Anterior cingulate cortex (tissue), 58 donors: ENCODE data around the gene RRP1B.
"Not testable (repeated sequence)": the region's sequence is repeated elsewhere in the genome, so short reads cannot be mapped to it uniquely, and the experiment has no call there.

Source experiments
- DNase-seq, 58 donors: peaks; one replicate each; lab custom pipeline; 2025; lab: John Stamatoyannopoulos, UW

RRP1B gene

DNA sequence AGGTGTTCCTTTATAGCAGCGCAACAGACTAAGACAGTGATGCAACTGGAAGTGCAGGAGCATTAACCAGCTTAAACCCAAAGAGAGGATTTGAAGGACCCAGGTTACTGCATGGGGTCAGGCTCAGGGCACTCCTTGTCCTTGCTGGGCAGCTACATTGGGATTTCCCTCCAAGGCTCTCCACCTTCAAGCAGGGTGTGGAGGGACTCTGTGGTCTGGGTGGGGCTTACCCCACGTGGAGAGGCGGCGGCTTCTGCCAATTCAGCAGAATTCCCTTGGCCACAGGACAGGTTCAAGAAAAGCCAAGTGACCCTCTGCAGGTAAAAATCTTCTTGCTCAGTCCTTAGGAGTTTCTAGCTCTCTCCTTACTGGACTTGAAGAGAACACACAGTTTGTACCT lies 6.5 kb downstream of the RRP1B start:
- DNase-seq = no peak

- DNase-seq = no peak
These were observed 8.0 kb downstream of the RRP1B start for GRCh38 chr21:43667191-43667904.

- no peak for DNase-seq
These were observed 10.7 kb downstream of the RRP1B start for GRCh38 chr21:43669828-43670605.

DNA sequence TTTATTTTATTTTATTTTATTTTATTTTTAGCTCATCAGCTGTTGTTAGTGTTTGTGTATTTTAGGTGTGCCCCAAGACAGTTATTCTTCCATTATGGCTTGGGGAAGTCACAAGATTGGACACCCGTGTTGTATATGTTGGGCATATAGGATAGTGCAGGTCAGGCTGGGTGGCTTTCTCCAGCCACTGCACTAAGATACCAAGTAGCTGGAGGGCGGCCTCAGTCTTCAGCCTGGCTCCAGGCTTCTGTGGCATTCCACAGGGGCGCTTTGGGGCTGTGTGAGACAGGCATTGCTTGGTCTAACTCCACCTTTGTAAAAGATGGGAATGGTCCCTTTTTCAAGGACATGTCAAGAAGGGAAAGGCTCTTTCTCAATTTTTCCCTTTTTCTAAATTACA lies 16.5 kb downstream of the RRP1B start:
- no peak for DNase-seq

DNA sequence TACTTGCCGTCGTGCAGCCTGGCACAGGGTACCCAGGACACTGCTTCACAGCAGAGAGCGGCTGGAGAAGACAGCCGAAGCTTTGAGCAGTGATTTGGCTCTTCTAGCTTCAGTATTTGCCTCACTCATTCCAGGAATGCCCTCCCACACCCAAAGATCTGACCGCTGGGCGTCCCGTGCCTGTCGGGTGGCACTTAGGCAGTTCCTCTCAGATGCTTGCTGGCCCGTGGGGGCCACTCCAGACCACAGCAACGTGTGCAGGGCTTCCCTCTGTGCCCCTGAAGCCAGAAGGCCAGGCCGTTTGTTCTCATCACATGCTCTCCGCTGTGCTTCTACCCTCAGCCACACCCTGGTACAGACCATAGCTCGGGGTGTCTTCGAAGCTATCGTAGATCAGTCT lies 17.0 kb downstream of the RRP1B start:
- no peak for DNase-seq

DNA sequence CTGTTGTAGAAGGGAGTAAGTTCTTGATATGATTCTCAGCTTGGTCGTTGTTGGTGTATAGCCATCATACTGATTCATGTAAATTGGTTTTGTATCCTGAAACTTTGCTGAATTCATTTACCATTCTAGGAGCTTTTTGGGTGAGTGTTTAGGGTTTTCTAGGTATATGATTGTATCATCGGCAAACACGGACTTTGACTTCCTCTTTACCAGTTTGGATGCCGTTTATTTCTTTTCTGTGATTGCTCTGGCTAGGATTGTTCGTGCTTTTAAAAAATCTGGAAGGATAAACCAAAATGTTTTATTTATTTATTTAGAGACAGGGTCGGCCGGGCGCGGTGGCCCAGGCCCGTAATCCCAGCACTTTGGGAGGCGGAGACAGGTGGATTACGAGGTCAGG lies 20.6 kb downstream of the RRP1B start:
- DNase-seq = no peak

DNA sequence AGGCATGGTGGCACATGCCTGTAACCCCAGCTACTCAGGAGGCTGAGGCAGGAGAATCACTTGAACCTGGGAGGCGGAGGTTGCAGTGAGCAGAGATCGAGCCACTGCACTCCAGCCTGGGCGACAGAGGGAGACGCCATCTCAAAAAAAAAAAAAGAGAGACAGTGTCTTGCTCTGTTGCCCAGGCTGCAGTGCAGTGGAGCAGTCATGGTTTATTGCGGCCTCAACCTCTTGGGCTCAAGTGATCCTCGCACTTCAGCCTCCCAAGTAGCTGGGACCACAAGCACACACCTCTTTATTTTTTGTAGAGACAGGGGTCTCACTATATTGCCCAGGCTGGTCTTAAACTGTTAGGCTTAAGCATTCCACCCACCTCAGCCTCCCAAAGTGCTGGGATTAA lies 21.1 kb downstream of the RRP1B start:
- not testable (repeated sequence) for DNase-seq

DNA sequence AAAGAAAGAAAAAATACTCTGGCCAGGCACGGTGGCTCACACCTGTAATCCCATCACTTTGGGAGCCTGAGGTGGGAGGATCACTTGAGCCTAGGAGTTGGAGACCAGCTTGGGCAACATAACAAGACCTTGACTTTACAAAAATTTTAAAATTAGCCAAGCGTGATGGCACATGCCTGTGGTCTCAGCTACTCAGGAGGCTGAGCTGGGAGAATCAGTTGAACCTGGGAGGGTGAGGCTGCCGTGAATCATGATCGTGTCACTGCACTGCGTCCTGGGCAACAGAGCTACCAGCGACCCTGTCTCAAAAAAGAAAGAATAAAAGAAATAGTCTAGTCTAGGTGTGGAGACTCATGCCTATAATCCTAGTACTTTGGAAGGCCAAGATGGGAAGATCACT lies 22.3 kb downstream of the RRP1B start:
- DNase-seq = no peak

GRCh38 chr21:43684424-43684823 lies 25.1 kb downstream of the RRP1B start:
- no peak for DNase-seq

GRCh38 chr21:43686811-43687565 lies 27.6 kb downstream of the RRP1B start:
- DNase-seq = peak in 1 of 58 donors; percentile 27

GRCh38 chr21:43687566-43688399 lies 28.4 kb downstream of the RRP1B start:
- no peak for DNase-seq

DNA sequence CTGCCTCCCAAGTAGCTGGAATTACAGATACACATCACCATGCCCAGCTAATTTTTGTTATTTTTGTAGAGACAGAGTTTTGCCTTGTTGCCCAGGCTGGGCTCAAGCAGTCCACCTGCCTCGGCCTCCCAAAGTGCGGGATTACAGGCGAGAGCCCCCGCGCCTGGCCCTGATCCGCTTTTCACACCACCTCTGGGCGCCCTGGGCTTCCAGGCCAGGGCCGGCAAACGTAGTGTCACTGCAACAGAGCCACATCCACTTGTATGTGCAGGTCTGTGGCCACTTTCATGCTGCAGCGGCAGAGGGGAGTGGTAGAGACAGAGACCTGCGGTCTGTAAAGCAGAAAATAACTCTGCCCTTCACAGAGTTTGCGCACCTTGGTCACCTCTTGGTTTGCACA lies 29.5 kb downstream of the RRP1B start:
- no peak for DNase-seq

GRCh38 chr21:43689556-43690337 lies 30.4 kb downstream of the RRP1B start:
- no peak for DNase-seq

DNA sequence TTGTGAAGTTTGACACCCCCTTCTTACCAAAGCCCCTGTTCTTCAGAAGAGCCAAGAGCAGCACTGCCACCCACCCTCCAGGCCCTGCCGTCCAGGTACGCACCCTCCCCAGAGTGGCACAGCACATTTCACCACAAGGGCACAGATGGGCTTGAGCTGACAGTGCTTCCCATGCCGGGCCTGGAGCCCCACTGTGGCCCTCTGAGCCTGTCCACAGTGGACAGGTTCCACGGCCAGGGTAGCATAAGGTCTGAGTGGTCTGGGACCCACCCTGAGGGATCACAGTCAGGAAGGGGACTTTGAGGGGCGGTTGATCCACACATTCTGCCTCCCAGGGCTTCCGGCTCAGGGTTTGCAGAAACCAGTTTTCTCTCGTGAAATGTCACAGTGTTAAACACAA lies 31.0 kb downstream of the RRP1B start:
- DNase-seq = no peak

DNA sequence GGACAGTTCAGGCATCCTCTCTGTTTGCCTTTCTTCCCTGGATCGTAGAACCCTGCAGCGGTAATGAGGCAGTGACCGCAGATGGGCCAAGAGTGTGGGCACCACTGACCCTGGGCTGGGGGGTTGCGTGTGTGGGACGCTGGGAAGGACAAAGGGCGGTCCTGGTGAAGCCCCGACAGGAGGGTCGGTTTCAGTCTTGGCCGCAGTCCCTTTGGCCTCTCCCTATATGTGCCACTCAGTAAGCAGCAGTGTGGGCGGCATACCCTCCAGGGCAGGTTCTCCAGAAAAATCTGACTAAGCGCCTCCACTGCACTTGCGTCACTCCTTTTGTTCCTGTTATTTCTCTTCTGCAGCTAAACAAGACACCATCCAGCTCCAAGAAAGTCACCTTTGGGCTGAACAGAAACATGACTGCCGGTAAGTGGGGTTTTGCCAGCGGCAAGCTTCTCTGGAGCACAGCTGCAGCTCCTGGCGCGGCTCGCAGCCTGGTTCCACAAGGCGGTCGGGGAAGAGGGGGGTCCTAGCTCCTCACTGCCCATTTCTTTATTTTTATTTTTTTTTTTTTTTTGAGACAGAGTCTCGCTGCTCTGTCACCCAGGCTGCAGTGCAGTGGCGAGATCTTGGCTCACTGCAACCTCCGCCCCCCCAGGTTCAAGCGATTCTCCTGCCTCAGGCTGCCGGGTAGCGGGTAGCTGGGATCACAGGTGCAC lies 31.9 kb downstream of the RRP1B start:
- DNase-seq = no peak

DNA sequence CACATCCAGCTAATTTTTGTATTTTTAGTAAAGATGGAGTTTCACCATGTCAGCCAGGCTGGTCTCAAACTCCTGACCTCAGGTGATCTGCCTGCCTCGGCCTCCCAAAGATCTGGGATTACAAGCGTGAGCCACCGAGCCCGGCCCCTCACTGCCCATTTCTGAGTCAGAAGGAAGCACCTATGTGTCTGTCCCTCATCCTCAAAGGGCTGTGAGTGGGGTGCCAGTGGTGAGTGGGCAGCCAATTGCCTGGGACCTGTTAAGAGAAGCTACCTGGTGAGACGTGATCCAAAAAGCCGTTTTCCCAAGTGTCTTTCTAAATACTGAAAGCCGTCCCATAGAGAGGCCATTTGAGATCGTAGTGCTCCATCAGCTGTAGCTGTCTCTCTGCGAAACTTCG lies 32.4 kb downstream of the RRP1B start:
- DNase-seq = no peak

- DNase-seq = no peak
These were observed 33.6 kb downstream of the RRP1B start for GRCh38 chr21:43692949-43693348.

GRCh38 chr21:43693981-43694380 lies 34.6 kb downstream of the RRP1B start:
- no peak for DNase-seq

DNA sequence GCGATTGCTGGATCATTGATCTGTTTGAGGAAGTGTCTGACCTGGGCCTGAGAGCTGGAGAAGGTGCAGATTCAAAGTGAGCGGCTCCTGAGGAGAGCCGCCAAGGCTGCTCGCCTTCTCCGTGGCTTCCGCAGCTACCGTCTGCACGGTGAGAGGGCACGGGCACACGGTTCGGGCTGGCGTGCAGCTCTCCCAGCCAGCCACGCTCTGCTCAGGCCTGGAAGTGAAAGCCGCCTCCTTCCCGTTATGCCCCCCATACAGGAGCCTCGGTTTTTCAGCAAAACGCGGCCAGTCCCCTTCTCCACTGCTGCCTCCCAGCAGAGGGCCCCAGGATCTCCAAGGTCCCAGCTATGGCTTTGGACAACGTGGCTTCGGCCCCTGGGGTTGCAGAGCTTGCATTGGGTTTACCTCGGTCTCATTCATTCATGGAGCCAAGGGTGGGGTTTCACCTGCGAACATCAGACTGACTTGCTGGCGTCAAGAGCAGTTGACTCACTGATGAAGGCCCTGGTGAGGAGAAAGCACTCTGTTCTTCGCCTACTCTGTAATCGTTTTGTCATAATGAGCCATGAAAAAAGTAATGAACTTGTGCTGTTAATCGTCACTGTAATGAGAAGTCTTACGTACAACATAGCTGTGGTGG lies 35.2 kb downstream of the RRP1B start:
- no peak for DNase-seq
